Raji (cell line): ENCODE measurements around the gene CADM3.

Source experiments
- POLR2A ChIP-seq: IDR thresholded peaks from 2 replicates; pipeline ENCODE4 v1.6.1; 2011; ENCODE audit warnings: low read depth, low read length, control low read depth; ENCODE audit not compliant: insufficient read depth

CADM3 gene, protein sequence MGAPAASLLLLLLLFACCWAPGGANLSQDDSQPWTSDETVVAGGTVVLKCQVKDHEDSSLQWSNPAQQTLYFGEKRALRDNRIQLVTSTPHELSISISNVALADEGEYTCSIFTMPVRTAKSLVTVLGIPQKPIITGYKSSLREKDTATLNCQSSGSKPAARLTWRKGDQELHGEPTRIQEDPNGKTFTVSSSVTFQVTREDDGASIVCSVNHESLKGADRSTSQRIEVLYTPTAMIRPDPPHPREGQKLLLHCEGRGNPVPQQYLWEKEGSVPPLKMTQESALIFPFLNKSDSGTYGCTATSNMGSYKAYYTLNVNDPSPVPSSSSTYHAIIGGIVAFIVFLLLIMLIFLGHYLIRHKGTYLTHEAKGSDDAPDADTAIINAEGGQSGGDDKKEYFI

DNA sequence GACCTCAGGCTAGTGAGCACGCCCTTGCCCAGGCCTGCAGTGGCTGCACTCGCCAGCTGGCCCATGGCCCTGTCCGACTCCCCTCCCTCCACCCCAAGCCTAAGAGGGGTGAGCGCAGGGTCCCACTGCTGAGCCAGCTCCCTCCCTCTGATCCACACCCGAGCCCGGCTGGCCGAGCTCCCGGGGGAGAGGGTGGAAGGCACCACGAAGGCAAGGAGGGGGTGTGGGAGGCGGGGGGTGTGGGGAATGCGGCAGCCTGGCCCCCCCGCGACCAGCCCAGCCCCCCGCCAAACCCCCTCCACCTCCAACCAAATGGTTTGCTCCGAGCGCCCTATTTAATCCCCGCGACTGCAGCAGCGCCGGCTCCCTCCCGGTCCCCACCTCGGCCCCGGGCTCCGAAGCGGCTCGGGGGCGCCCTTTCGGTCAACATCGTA is at the start of gene CADM3:
Gene CADM3 (plus strand): TSS at position 362 of the 434 bp plus-strand sequence. CDS start 151 bp downstream, outside the sequence.
- TF ChIP-seq POLR2A: no peak

DNA sequence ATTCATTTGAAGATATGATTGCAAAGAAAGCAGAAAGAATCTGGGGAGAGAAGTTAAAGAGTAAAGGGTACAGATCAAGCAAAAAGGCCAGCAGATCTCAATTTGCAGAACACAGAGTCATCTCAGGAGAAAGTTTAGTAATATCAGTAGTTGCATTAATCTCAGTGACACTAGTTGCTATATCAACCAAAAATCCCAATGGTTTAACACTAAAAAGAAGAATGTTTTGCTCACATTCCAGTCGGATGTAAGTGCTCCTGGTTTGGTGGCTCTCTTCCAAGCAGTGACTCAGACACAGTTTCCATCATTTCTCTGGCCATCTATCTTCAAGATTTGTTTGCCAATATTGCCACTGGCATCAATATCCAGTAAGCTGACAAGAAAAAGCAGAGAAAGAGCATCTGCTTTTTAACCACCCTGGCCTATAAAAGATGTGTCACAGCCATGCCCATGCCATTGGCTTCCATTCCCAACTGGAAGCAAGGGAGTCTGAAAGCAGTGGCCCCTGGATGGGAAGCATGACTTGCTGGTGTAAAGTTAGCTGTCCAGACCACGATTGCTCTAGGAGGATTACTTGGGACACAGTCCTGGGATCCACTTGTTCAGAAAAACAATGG is 49.3 kb upstream of the CADM3 start:
- TF ChIP-seq POLR2A: no peak

DNA sequence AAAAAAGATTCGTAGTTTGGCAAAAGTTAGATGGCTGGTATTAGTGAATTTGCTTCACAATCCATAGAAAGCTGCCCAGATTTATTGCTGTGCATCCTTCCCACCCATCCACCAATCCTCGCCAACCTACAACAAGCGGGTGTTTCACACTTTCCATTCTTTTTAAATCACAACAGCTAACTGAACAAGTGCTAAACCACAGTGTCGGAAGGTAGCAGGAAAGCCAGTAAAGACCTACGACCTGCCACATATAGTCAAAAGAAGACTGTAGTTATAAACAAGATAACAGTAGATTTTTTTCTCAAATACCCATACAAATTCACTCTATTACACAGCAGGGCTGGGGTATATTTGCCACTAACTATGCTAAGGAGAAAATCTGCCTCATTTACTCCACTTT is 47.8 kb upstream of the CADM3 start:
- no peak for TF ChIP-seq POLR2A

DNA sequence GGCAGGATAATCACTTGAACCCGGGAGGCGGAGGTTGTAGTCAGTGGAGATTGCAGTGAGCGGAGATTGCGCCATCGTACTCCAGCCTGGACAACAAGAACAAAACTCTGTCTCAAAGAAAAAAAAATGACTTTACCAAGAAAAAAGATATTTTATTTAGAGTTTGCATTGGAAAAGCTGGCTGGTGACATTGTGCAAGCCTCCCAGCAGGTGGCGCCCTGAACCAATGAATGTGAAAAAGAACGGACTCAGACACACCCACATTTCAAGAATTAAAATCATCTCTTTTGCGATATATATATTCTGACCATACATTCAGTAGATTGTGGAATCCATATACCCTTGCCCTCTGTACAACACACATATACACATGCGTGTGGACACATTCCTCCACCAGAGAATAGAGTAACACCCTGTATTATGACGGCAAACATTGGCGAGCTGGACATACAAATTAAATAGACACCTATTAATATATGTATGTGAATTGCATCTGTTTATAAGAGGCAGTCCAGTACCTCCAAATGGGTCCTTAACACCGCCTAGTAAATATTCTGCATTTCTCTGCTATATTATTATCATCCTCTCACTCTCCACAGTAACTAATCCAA is 39.0 kb upstream of the CADM3 start:
- no peak for TF ChIP-seq POLR2A

DNA sequence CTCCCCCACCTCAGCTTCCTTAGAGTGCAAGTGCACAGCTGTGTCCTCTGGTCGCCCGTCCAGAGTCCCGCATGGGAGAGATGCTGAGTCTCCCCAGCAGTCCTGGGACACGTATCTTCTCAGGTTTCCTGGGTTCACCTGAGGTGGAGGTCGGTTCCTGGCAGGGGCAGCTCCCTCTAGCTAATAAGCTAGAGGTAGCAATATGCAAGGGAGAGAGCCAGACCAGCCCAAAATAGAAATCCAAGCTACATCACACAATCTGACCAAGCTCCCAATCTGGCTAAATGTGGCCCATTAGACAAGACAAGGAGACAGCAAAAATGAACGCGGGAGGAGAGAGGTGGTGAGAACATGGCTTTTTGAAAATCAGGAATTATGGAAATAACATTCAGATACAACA is 30.9 kb upstream of the CADM3 start:
- TF ChIP-seq POLR2A: no peak

DNA sequence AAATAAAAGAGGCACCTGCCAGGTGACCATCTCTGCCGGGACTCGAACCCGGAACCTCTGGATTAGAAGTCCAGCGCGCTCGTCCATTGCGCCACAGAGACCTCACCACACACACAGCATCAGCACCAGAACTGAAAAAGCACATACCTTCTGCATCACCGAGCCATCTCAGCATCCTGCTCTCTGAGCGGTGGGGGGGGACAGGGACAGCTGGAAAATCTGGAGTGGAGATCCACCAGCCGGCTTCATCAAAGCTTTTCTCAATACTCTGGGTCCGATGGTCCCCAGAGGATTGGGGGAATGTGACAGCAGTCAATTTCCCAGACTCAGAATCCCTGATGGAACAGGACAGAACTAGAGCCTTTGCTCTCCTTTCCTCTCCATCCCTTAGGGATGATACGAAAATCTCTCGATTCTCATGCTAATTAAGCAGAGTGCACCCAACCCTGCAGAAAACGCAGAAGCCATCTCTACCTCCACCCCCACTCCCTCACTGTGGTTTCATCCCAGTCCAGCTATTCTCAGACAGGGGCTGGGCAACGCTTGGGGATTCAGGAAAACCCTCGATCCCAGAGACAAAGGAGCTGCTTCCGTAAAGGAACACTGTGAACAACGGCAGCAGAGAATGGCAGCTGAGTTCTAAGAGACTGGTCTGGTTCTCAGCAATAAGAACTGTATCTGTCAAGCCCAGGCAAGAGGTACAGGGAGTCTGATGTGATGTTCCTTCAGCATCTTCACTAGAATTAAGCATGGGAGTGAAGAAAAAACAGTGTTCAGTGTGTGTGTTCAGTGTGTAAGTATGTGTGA is 29.6 kb upstream of the CADM3 start:
- no peak for TF ChIP-seq POLR2A

DNA sequence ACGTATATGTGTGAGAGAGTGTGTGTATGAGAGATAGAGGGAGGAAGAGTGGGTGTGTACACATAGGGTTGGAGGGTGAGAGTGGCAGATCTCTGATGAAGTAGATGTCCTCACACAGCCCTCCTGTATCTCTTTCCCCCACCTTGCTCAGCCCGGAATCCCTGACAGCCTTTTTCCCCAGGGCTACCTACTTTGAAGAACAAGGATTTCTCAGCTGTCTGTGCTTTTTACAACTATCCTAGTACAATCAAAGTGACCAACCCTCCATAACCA is 29.1 kb upstream of the CADM3 start:
- TF ChIP-seq POLR2A: no peak

DNA sequence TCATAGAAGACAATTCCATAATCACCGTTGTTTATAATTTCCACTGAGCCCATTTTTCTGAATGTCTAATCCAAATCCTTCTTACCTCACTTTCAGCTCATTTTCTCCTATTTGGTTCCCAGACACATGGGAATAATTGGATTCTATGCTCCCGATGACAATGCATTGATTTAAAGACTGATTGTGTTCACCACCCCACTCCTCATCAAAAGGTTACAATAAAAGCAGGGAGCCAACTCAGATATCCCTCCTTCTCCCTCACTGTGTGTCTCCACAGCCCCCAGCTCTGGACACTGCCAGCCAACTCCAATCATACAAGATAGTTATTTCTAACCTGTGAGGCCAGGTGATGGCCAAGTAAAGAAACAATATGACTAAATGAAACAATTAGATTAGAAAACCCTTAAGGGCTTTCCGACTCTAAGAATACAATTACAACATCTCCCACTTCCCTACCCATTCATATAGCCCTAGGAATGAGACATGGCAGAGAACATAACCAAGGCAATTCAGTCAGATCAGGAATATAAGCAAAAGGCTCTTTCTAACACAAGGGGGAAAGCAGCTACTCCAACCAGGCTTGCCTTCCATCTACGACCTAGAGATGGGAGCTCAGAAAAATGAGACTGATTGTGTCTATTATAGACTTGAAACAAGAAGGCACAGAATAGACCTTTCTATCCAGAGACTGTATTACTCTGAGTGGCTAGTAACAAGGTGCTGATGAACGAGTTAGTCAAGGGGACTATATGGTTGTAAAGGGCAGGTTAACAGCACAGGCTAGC is 28.5 kb upstream of the CADM3 start:
- TF ChIP-seq POLR2A: no peak

DNA sequence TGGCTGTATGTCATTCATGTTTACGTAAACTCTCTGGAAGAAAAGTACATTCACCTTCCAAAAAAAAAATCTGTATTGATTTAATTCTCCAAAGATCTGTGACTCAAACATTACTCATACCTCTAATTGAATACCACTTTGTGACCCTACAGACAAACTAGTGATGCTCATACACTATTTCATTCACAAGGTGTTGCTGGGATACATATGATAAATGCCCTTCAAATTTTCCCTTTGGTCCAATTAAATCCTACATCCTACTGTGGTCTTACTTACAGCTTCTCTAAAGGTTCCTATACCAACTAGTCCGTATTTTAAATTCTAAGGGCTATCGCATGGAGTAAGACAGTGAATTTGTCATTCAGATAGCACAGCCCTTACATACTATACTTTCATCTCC is 26.8 kb upstream of the CADM3 start:
- TF ChIP-seq POLR2A: no peak

DNA sequence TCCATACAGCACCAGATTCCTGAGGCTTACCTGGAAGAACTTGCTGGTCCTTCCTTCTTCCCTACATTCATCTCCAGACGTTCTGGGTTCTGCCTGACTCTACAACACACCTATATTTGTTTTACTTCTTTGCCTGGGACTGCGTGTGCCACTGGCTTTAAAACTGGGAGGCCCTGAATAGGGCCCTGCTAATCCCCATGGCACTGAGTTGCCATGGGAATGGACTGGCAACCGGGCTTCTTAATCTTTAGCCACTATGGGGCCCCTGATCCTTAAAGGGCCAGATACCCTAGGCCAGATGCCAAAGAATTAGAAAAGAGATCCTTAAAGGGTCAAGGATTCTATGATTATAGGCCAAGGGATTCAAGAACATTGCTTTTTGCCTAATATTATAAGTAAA is 24.4 kb upstream of the CADM3 start:
- TF ChIP-seq POLR2A: no peak

DNA sequence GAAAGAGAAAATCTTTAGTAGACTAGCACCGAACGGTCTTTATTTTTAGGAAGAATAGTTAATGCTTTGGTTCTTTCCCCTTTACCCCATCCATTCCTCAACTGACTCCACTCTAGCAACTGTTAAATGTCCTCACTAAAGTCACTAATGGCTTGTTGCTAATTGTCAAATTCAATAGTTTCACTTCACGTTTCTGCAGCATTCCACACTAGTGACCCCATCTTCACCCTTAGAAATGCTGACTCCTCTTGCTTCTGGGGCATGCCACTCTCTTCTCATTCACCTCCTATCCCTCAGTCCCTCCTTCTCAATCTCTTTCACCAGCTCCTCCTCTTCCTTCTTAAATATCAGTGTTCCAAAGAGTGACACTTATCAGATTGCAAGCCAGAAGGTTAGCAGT is 19.4 kb upstream of the CADM3 start:
- TF ChIP-seq POLR2A: no peak

DNA sequence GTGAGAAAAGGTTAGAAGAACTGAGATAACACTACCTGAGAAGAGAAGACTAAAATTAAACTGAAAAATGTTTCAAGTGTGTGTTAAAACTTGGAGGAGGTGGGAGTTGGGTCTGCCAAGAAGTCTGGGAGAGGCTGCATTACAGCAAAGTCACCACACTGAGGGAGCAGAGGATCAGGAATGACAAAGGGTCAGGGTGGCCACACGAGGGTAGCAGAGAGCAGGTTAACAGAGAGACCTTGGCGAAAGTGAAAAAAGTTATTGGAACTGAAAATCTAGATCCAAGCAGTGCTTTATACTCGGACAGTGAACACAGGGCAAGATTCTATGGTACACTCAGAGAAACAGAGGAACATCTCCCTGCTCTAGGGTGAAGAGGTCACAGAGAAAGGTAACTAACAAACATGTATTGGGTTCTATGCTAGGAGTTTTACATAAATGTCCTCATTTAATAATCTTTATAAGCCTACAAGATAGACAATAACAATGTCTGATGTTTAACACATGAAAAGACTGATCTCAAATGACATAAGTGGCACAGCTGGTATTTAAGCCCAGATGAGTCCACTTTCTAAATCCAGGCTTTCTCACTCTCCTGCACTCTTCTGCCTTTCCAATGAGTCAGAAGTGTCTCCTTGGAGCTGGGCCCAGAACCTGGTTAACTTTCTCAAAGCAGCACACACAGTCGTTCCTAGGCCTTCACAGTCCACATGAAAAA is 10.3 kb upstream of the CADM3 start:
- TF ChIP-seq POLR2A: no peak

DNA sequence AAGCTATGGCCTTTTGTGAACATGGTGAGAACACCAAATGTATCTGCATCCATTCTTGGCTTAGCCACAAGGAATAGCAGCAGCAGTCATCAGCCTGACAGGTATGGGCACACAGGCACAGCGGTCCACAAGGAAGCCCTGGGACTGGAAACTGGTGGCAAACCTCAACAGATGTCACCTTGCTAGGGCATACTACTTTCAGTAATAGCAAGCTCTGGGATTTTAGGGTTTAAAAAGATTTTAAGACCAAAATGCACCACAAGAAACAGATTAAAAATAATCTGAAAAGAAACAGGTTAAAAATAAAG is 9.7 kb upstream of the CADM3 start:
- TF ChIP-seq POLR2A: no peak

DNA sequence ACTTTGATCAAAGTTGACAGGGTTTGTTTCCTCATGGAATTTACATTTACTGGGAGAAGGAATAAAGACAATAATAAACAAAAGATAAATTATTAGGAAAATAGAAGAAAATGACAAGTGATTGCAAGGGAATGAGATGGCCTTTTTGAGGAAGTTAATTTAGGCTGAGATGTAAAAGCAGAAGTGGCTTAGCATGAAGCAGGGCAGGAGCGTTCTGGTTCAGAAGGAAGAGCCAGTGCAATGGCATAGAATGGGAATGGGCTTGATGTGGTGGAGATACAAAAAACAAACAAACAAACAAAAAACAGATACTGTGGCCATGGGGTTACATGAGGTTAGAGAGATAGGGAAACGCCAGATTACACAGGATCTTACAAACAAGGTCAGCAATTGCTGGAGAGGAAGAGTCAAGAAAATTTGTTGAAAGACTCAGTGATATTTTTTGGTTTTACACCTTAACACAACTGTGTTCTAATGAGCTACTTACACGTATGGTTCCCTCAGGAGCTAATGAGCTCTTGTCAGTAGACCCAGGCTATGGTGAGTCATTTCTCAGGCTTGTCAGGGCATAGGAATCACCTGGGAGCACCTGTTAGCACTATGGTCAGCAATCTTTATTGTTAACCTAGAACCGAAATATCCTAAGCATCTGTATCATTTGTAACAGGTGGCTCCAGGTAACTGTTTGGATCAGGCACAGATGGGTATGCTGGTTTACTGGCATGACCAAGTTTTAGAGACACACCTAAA is 8.7 kb upstream of the CADM3 start:
- no peak for TF ChIP-seq POLR2A
